Measurements from ENCODE around the gene IGFBP3. TPM values are rescaled to one million over a fixed set of nuclear protein-coding genes. Genes with fewer than 3 reads are reported as not detected.
"Not testable (repeated sequence)": the region's sequence is repeated elsewhere in the genome, so short reads cannot be mapped to it uniquely, and the experiment has no call there.

Gene IGFBP3
- total RNA-seq, 2 experiments from 2014 or later = 8.0 to 10.0 TPM

DNA sequence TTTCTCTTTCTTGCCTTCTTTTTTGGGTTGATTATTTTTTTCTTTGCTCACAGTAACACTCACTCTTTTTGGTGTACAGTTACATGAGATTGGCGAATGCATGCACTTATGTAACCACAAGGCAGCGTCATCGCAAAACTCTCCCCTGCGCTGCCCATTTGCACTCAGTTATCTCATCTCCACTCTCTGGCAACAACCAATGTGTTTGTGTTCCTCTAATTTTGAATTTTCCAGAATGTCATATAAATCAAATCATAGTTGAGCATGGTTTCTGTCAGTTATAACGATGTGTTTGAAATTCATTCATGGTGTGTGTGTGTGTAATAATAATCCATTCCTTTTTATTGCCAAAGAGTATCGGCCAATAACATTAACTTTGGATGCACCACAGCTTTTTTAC lies 23.0 kb upstream of the IGFBP3 start:
- CTCF ChIA-PET = no interaction called here
- Histone ChIP-seq H3K9me3 (ENCODE audit: control insufficient read depth in 1 of 2, insufficient read depth in 1 of 2, low read length in 2 of 2) (peaks cover 0 to 4% of the 10 kb centered on the region in 2 experiments), H3K36me3 (ENCODE audit: insufficient read depth, low read length) (no peaks in the 10 kb centered on the region), H3K27me3 (ENCODE audit: control insufficient read depth in 1 of 2, insufficient read depth in 2 of 2, low read length in 2 of 2) (no peaks in the 10 kb centered on the region), H3K4me1 (ENCODE audit: insufficient read depth, low read length) (no peaks in the 10 kb centered on the region), H3K4me3 (ENCODE audit: low read length) (no peak overlapping the region), H3K27ac (ENCODE audit: low read depth in 1 of 2, low read length in 2 of 2) (no peak overlapping the region)
- Mint-ChIP-seq H3K9me3 (peaks cover 6% of the 10 kb centered on the region), H3K27me3 (no peaks in the 10 kb centered on the region), H3K27ac (no peak overlapping the region), H3K4me3 (no peak overlapping the region), H3K4me1 (ENCODE audit: low read depth) (peaks cover 47% of the 10 kb centered on the region), H3K36me3 (ENCODE audit: low read depth) (peaks cover 4% of the 10 kb centered on the region)
- no peak for ATAC-seq (ENCODE audit: poor library complexity)
- POLR2A ChIA-PET = no interaction called here
- DNase-seq = no peak
- TF ChIP-seq CTCF (IDR thresholded peaks at IDR 0.05) = no peak
- intact Hi-C loops (cut with DNase I, micrococcal nuclease) = no loop called here

- Histone ChIP-seq H3K9me3 (ENCODE audit: control insufficient read depth in 1 of 2, insufficient read depth in 1 of 2, low read length in 2 of 2) (peaks cover 0 to 11% of the 10 kb centered on the region in 2 experiments), H3K4me1 (ENCODE audit: insufficient read depth, low read length) (no peaks in the 10 kb centered on the region), H3K36me3 (ENCODE audit: insufficient read depth, low read length) (no peaks in the 10 kb centered on the region), H3K4me3 (ENCODE audit: low read length) (peak overlapping the region; percentile 51), H3K27ac (ENCODE audit: low read depth in 1 of 2, low read length in 2 of 2) (no peak overlapping the region), H3K27me3 (ENCODE audit: control insufficient read depth in 1 of 2, insufficient read depth in 2 of 2, low read length in 2 of 2) (no peaks in the 10 kb centered on the region)
- Mint-ChIP-seq H3K27me3 (peaks cover 8% of the 10 kb centered on the region), H3K4me3 (peak overlapping the region; percentile 87), H3K27ac (peak overlapping the region; percentile 72), H3K36me3 (ENCODE audit: low read depth) (peaks cover 4% of the 10 kb centered on the region), H3K4me1 (ENCODE audit: low read depth) (peaks cover 47% of the 10 kb centered on the region), H3K9me3 (peaks cover 6% of the 10 kb centered on the region)
- DNase-seq (no peak), ATAC-seq (ENCODE audit: poor library complexity) (no peak)
- no peak for TF ChIP-seq CTCF (IDR thresholded peaks at IDR 0.05)
- intact Hi-C loops (cut with DNase I, micrococcal nuclease) = no loop called here
- ChIA-PET POLR2A (interaction anchor here (2.2 kb wide), 1 partner anchor 20 kb away, joined by 6 read pairs; the partner anchor contains the start of gene IGFBP3), CTCF (no interaction called here)
These were observed 19.9 kb upstream of the IGFBP3 start for GRCh38 chr7:45940939-45941338.

DNA sequence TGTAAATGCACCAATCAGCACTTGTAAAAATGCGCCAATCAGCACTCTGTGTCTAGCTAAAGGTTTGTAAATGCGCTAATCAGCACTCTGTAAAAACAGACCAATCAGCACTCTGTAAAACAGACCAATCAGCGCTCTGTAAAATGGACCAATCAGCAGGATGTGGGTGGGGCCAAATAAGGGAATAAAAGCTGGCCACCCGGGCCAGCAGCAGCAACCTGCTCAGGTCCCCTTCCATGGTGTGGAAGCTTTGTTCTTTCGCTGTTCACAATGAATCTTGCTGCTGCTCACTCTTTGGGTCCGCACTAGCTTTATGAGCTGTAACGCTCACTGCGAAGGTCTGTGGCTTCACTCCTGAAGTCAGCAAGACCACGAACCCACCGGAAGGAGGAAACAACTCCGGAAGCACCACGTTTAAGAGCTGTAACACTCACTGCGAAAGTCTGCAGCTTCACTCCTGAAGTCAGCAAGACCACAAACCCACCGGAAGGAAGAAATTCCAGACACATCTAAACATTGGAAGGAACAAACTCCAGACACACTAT lies 19.2 kb upstream of the IGFBP3 start:
- not testable (repeated sequence) for H3K36me3 Mint-ChIP-seq (ENCODE audit: low read depth)
- H3K4me3 ChIP-seq (ENCODE audit: low read length) = peak overlapping the region; percentile 51

GRCh38 chr7:45939574-45939973 lies 18.5 kb upstream of the IGFBP3 start:
- Mint-ChIP-seq H3K4me3 (peak overlapping the region; percentile 74), H3K27me3 (peaks cover 17% of the 10 kb centered on the region), H3K9me3 (peaks cover 6% of the 10 kb centered on the region), H3K4me1 (ENCODE audit: low read depth) (peaks cover 45% of the 10 kb centered on the region), H3K36me3 (ENCODE audit: low read depth) (peaks cover 4% of the 10 kb centered on the region), H3K27ac (peak overlapping the region; percentile 24)
- H3K9me3 ChIP-seq (ENCODE audit: control insufficient read depth in 1 of 2, insufficient read depth in 1 of 2, low read length in 2 of 2) = peaks cover 0 to 11% of the 10 kb centered on the region in 2 experiments
- peaks cover 0 to 4% of the 10 kb centered on the region in 2 experiments for H3K27me3 ChIP-seq (ENCODE audit: control insufficient read depth in 1 of 2, insufficient read depth in 2 of 2, low read length in 2 of 2)
- no peak overlapping the region for H3K27ac ChIP-seq (ENCODE audit: low read depth in 1 of 2, low read length in 2 of 2)
- DNase-seq = no peak
- no peak for TF ChIP-seq CTCF (IDR thresholded peaks at IDR 0.05)
- H3K4me1 ChIP-seq (ENCODE audit: insufficient read depth, low read length) = no peaks in the 10 kb centered on the region
- CTCF ChIA-PET = no interaction called here
- POLR2A ChIA-PET = interaction anchor here (2.2 kb wide), 1 partner anchor 18 kb away, joined by 6 read pairs; the partner anchor contains the start of gene IGFBP3
- no peak overlapping the region for H3K4me3 ChIP-seq (ENCODE audit: low read length)
- intact Hi-C loops (cut with DNase I, micrococcal nuclease) = no loop called here
- ATAC-seq (ENCODE audit: poor library complexity) = no peak
- H3K36me3 ChIP-seq (ENCODE audit: insufficient read depth, low read length) = no peaks in the 10 kb centered on the region

More for the DNA sequence above, 19.2 kb upstream of the IGFBP3 start:
- H3K9me3 Mint-ChIP-seq; H3K27me3 ChIP-seq (ENCODE audit: control insufficient read depth in 1 of 2, insufficient read depth in 2 of 2, low read length in 2 of 2); H3K27me3 Mint-ChIP-seq; H3K27ac ChIP-seq (ENCODE audit: low read depth in 1 of 2, low read length in 2 of 2); CTCF ChIA-PET; intact Hi-C loops (cut with DNase I, micrococcal nuclease); H3K36me3 ChIP-seq (ENCODE audit: insufficient read depth, low read length); H3K4me1 ChIP-seq (ENCODE audit: insufficient read depth, low read length): not testable (repeated sequence)
- Mint-ChIP-seq H3K4me3 (peak overlapping the region; percentile 87), H3K27ac (peak overlapping the region; percentile 72), H3K4me1 (ENCODE audit: low read depth) (peaks cover 47% of the 10 kb centered on the region)
- H3K9me3 ChIP-seq (ENCODE audit: control insufficient read depth in 1 of 2, insufficient read depth in 1 of 2, low read length in 2 of 2) = peaks cover 0 to 11% of the 10 kb centered on the region in 2 experiments
- POLR2A ChIA-PET = interaction anchor here (2.2 kb wide), 1 partner anchor 19 kb away, joined by 6 read pairs; the partner anchor contains the start of gene IGFBP3
- DNase-seq = peak in 6 of 14 experiments; percentile 17 to 68 (median 34)
- ATAC-seq (ENCODE audit: poor library complexity) = peak; percentile 64
